ENCODE measurements around the gene SORCS1.

DNA sequence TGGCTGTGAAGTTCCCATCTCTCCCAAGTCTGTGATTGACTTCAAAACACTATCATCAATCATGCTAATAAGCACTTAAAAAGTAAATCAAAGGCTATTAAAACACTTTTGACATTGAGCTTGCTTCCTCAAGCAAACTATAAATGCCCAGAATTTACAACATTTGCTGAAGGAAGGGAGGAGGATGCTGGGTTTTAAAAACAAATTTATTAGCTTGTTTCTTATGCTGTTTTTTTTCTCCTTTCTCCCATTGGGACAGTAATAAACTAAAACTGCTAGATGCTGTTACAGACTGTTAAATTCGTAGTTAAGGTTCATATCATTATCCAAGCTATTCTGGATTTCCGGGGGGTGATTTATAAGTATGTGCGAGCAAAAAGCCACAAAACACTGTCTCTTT, 250.5 kb downstream of the SORCS1 start:
- no peak for TF ChIP-seq EZH2 (IDR thresholded peaks at IDR 0.05; ENCODE audit: insufficient read depth, poor library complexity, severe bottlenecking)
- no peak for TF ChIP-seq EZH2phosphoT487 (IDR thresholded peaks at IDR 0.05; ENCODE audit: insufficient read depth, low read depth)

Data from GM23248 (cell line).